GM18870 (cell line): ENCODE results near the gene KLHL29.

Source experiments
- ATAC-seq: cut with Tn5 transposase; IDR thresholded peaks from one replicate; pipeline ENCODE4 v1.9.1; 2021; ENCODE audit warnings: moderate library complexity; ENCODE audit not compliant: unreplicated experiment

The KLHL29 gene

GRCh38 chr2:23445450-23445868 lies 60.5 kb downstream of the KLHL29 start:
- ATAC-seq = no peak

GRCh38 chr2:23446916-23447315 lies 61.9 kb downstream of the KLHL29 start:
- no peak for ATAC-seq

GRCh38 chr2:23447405-23447804 lies 62.4 kb downstream of the KLHL29 start:
- ATAC-seq = no peak

GRCh38 chr2:23448906-23449305 lies 63.9 kb downstream of the KLHL29 start:
- no peak for ATAC-seq

GRCh38 chr2:23449413-23449812 lies 64.4 kb downstream of the KLHL29 start:
- ATAC-seq = peak; percentile 81

- ATAC-seq = no peak
Observed at GRCh38 chr2:23449831-23450331, 64.9 kb downstream of the KLHL29 start.

GRCh38 chr2:23452372-23452771 lies 67.4 kb downstream of the KLHL29 start:
- no peak for ATAC-seq

GRCh38 chr2:23452853-23453420 lies 68.0 kb downstream of the KLHL29 start:
- ATAC-seq = peak; percentile 64

- no peak for ATAC-seq
Observed at GRCh38 chr2:23453432-23453831, 68.5 kb downstream of the KLHL29 start.

- no peak for ATAC-seq
Observed at GRCh38 chr2:23453836-23454460, 69.0 kb downstream of the KLHL29 start.

GRCh38 chr2:23454501-23455120 lies 69.6 kb downstream of the KLHL29 start:
- ATAC-seq = no peak

- ATAC-seq = no peak
Observed at GRCh38 chr2:23456396-23456795, 71.4 kb downstream of the KLHL29 start.

GRCh38 chr2:23456881-23457760 lies 72.1 kb downstream of the KLHL29 start:
- no peak for ATAC-seq

- ATAC-seq = no peak
Observed at GRCh38 chr2:23457990-23458682, 73.2 kb downstream of the KLHL29 start.

- no peak for ATAC-seq
Observed at GRCh38 chr2:23459032-23459431, 74.1 kb downstream of the KLHL29 start.

- ATAC-seq = no peak
Observed at GRCh38 chr2:23460228-23460627, 75.2 kb downstream of the KLHL29 start.

- ATAC-seq = no peak
Observed at GRCh38 chr2:23460993-23461392, 76.0 kb downstream of the KLHL29 start.

- ATAC-seq = no peak
Observed at GRCh38 chr2:23464156-23464555, 79.2 kb downstream of the KLHL29 start.

GRCh38 chr2:23464905-23465537 lies 80.0 kb downstream of the KLHL29 start:
- no peak for ATAC-seq

GRCh38 chr2:23465936-23466335 lies 81.0 kb downstream of the KLHL29 start:
- ATAC-seq = no peak
